Posterior vena cava (tissue), 2 donors: ENCODE results near the gene COQ8B. TPM values are rescaled to one million over a fixed set of nuclear protein-coding genes. Genes with fewer than 3 reads are reported as not detected.
"Not testable (repeated sequence)": the region's sequence is repeated elsewhere in the genome, so short reads cannot be mapped to it uniquely, and the experiment has no call there.

ENCODE experiments used
- DNase-seq: peaks from one replicate; pipeline ENCODE4 v3.0.0-alpha.2; 2020; ENCODE audit warnings: low spot score
- intact Hi-C, 2 donors: fragments of 100-400 bp; cut with DNase I; formaldehyde crosslinking; loops; one replicate each; pipeline versions ENCODE4 v1.14.1 to v1.14.2; 2022 to 2023
- total RNA-seq, 2 donors: library from RNA; stranded (reverse); fragmentation: NEBNext Ultra II Directional; extraction: Animal tissue kit (Norgen Biotek cat#: 25700); gene quantifications; one replicate each; pipeline ENCODE4 v1.2.1, GENCODE V29; 2021
- donor health status: DM: yes; HTN: yes; CAD: no.
- donor health status: DM: yes; HTN: yes; CAD: no.

The COQ8B gene
- total RNA-seq, 2 donors from 2014 or later: 21.5 to 29.9 TPM

DNA sequence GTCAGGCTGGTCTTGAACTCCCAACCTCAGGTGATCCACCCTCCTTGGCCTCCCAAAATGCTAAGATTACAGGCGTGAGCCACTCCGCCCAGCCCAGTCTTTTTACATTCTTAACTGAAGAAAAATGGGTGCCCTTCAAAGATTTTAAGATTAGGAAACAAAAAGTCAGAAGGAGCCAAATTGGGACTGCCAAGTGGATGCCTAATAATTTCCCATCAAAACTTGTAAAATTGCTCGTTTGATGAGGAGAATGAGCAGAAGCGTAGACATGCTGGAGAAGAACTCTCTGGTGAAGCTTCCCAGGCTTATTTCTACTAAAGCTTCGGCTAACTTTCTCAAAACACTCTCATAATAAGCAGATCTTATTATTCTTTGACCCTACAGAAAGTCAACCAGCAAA lies 57.6 kb downstream of the COQ8B start:
- intact Hi-C loops: no loop called here

DNA sequence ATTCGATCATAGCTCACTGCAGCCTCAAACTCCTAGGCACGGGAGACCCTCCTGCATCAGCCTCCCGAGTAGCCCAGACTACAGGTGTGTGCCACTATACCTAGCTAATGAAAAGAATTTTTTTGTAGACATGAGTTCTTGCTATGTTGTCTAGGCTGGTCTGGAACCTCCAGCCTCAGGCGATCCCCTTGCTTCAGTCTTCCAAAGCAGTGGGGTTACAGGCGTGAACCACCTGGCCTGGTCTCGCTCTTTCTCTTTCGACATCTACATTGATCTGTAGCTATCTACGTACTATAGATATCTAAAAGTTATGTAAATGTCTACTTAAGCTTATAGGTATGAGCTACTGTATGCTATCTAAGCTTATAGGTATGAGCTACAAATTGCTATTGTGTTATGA lies 58.7 kb downstream of the COQ8B start:
- intact Hi-C loops: no loop called here
- no peak for DNase-seq

More for the DNA sequence above, 57.6 kb downstream of the COQ8B start:
- no peak for DNase-seq

- intact Hi-C loops, DNase-seq: not testable (repeated sequence)
Measured at GRCh38 chr19:40655684-40656083, 61.0 kb downstream of the COQ8B start.

DNA sequence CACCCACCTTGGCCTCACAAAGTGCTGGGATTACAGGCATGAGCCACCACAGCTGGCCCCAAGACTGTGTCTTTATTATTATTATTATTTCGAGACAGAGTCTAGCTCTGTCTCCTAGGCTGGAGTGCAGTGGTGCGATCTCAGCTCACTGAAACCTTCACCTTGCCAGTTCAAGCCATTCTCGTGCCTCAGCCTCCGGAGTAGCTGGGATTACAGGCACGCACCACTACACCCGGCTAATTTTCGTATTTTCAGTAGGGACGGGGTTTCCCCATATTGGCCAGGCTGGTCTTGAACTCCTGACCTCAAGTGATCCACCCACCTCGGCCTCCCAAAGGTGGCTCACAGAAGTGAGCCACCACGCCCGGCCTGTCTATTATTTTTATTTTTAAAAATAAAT lies 64.4 kb downstream of the COQ8B start:
- intact Hi-C loops: not testable (repeated sequence)

DNA sequence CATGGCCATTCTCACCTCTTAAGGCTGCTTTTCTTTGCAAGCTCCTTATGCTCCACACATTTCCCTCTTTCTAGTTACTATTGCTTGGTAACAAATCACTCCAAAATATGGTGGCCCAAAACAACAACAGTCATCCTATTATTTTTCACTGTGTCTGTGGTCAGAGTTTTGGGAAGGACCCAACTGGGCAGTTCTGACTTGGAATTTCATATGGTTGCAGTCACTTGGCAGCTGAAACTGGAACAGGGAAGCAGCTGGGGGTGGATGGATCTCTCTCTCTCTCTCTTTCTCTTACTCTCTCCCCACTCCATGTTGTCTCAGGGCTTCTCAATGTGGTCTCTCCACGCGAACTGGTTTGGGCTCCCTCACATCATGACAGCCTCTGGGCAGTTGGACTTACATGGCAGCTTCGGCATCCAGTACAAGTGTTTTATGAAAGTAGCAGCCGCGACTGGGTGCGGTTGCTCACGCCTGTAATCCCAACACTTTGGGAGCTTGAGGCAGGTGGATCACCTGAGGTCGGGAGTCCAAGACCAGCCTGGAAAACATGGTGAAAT lies 65.9 kb downstream of the COQ8B start:
- intact Hi-C loops: no loop called here
- DNase-seq: no peak

More for the DNA sequence above, 64.4 kb downstream of the COQ8B start:
- not testable (repeated sequence) for DNase-seq

DNA sequence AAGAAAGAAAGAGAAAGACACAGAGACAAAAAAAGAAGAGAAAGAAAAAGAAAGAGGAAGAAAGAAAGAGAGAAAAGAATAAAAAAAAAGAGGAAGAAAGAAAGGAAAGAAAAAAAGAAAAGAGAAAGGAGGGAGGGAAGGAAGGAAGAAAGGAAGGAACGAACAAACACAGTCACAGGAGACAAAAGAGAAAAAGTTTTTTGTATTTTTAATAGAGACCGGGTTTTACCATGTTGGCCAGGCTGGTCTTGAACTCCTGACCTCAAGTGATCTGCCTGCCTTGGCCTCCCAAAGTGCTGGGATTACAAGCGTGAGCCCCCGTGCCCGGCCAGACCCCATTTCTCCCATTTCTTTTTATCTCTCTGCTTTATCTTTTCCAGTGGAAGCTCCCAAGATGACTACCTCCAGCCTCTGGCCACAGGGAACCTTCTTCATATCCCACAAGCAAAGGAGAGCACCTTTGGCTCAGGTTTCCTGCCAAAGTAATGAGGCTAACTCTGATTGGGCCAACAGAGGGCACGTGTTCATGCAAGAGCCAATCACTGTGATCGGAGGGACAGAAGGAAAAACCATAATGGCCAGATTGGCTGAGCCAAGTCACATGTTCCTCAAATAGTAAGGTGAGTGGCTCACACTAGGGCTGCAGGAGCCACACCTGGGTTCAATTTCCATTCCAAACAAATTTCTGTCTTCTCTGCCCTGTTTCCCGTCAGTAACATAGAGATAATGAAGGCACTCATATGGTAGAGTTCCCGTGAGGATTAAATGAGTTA lies 66.6 kb downstream of the COQ8B start:
- intact Hi-C loops, DNase-seq: not testable (repeated sequence)

DNA sequence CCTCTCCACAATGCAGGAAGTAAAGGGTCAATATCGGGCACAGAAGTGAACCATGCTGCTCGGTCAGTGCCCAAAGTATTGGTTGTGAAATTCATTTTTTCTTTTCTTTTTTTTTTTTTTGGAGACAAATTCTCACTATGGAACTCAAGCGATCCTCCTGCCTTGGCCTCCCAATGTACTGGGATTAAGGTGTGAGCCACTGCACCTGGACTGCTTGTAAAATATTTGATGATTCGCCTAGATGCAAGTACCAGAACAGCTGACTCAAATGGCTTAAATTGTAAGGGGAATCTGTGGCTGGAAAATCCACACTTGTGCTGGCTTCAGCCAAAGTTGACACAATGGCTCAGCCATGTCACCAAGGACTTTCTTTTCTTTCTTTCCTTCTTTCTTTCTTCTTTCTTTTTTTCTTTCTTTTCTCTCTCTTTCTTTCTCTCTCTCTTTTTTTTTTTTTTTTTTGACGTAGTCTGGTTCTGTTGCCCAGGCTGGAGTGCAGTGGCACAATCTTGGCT lies 69.9 kb downstream of the COQ8B start:
- intact Hi-C loops: no loop called here
- no peak for DNase-seq

DNA sequence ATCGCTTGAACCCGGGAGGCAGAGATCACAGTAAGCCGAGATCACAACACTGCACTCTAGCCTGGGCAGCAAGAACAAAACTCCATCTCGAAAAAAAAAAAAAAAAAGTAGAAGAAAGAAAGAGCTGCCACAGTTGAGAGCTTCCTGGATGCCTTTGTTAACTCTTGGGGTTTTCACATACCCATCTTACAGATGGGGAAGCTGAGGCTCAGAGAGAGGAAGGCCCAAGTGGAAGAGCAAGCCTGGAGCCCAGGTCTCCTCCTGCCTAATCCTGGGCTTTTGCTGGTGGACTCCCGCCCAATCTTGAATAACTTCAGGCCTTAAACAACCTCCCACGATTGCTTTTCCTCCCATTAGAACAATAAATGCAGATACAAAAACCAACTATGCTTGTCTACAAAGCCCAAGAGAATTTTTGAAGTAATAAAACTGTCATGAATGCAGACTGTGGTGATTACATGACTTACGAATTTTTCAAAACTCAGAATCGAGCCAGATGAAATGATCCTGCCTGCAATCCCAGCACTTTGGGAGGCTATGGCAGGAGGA lies 73.9 kb downstream of the COQ8B start:
- DNase-seq: no peak
- intact Hi-C loops: loop anchor here in 1 of 2 donors (5.0 kb wide), 1 partner anchor 36 kb away; no protein-coding TSS in a partner anchor

GRCh38 chr19:40642051-40642706 lies 74.5 kb downstream of the COQ8B start:
- DNase-seq: no peak
- intact Hi-C loops: loop anchor here in 1 of 2 donors (5.0 kb wide), 1 partner anchor 35 kb away; no protein-coding TSS in a partner anchor

Other genes starting within 250 kb of the COQ8B start
- 1 to 10 TPM; 1.7 to 2.7 TPM for gene SPTBN4, start 249.9 kb downstream of the COQ8B start, total RNA-seq
- 10 to 100 TPM; 43.8 to 45.3 TPM for gene SHKBP1, start 140.0 kb downstream of the COQ8B start, total RNA-seq
- gene LTBP4, start 115.5 kb downstream of the COQ8B start, total RNA-seq: 100 to 1,000 TPM; 200 to 265 TPM
- gene NUMBL, start 26.2 kb downstream of the COQ8B start, total RNA-seq: 10 to 100 TPM; 54.0 to 62.6 TPM
- gene ITPKC, start 226 bp upstream of the COQ8B start, total RNA-seq: 10 to 100 TPM; 18.9 to 19.4 TPM
- 1 to 10 TPM; 3.0 to 5.5 TPM for gene ACTMAP, start 33.6 kb upstream of the COQ8B start, total RNA-seq
- gene SNRPA, start 34.3 kb upstream of the COQ8B start, total RNA-seq: 10 to 100 TPM; 37.1 to 46.1 TPM
- 1 to 10 TPM in 1 of 2 donors, not detected in 1; 1.6 TPM for gene MIA, start 58.6 kb upstream of the COQ8B start, total RNA-seq
- gene RAB4B, start 61.4 kb upstream of the COQ8B start, total RNA-seq: 10 to 100 TPM; 20.5 to 24.5 TPM
- 10 to 100 TPM; 76.3 to 89.0 TPM for gene EGLN2, start 82.3 kb upstream of the COQ8B start, total RNA-seq
- gene CYP2A6, start 133.6 kb upstream of the COQ8B start, total RNA-seq: not detected
- not detected for gene CYP2A7, start 165.3 kb upstream of the COQ8B start, total RNA-seq